A549 (cell line): ENCODE data around the gene ATP2A3. TPM values are rescaled to one million over a fixed set of nuclear protein-coding genes. Genes with fewer than 3 reads are reported as not detected.

ENCODE experiments used
- ATAC-seq, 2 experiments: fragments of 200-7000 bp in 1 of 2; fragments of >200 bp in 1 of 2; cut with Nextera tagmentation in 1 of 2; cut with Tn5 transposase in 1 of 2; 3 replicates each; pipeline versions ENCODE4 v1.8.0 to v1.9.1; 2018 to 2020; ENCODE audit warnings: mild to moderate bottlenecking in 1 of 2, moderate library complexity in 1 of 2
- CTCF ChIA-PET: fragments of 300-600 bp; sonication (Branson Sonifier 250); formaldehyde crosslinking; extraction: SDS; loops from one replicate; lab custom pipeline; 2021; ENCODE audit warnings: antibody characterized with exemption, inconsistent platforms; lab: Yijun Ruan, JAX
- POLR2A ChIA-PET: fragments of 350-600 bp; formaldehyde crosslinking; extraction: SDS; loops from one replicate; lab custom pipeline; 2021; ENCODE audit warnings: antibody characterized with exemption, inconsistent platforms; lab: Yijun Ruan, JAX
- DNase-seq, 2 experiments: peaks; one replicate each; pipeline versions ENCODE4 v3.0.0 to v3.0.0-alpha.2; 2011 to 2016; ENCODE audit warnings: low read depth in 1 of 2, low spot score in 1 of 2
- FAIRE-seq: peaks from 2 replicates; lab custom pipeline; 2011; peaks lifted over from hg19 to GRCh38; lab: Jason Lieb, UNC
- H3K27ac ChIP-seq, 2 experiments: fragments of >200 bp; sonication (Bioruptor Twin); formaldehyde crosslinking; 3 replicates each; pipeline ENCODE4 v1.5.1; 2016 to 2017
- H3K4me1 ChIP-seq: fragments of >200 bp; sonication (Bioruptor Twin); formaldehyde crosslinking; 3 replicates; pipeline ENCODE4 v1.6.1; 2016
- H3K4me2 ChIP-seq: fragments of >200 bp; sonication (Bioruptor Twin); formaldehyde crosslinking; 3 replicates; pipeline ENCODE4 v1.6.1; 2016
- H3K4me3 ChIP-seq: fragments of >200 bp; sonication (Bioruptor Twin); formaldehyde crosslinking; 3 replicates; pipeline ENCODE4 v1.5.1; 2016
- H3K9me3 ChIP-seq: fragments of >200 bp; sonication (Bioruptor Twin); formaldehyde crosslinking; 3 replicates; pipeline ENCODE4 v1.6.1; 2016
- BCL3 ChIP-seq: fragments of >200 bp; sonication (Bioruptor Twin); formaldehyde crosslinking; IDR thresholded peaks from 3 replicates; pipeline ENCODE4 v1.6.1; 2016
- BHLHE40 ChIP-seq: IDR thresholded peaks from 2 replicates; pipeline ENCODE4 v1.6.1; 2012; ENCODE audit warnings: low read depth, low read length, inconsistent platforms
- CHD4 ChIP-seq: fragments of 200-600 bp; sonication (generic); IDR thresholded peaks from 2 replicates; pipeline ENCODE4 v1.6.1; 2016; ENCODE audit warnings: antibody characterized with exemption, mild to moderate bottlenecking, borderline replicate concordance
- E2F6 ChIP-seq: IDR thresholded peaks from 2 replicates; pipeline ENCODE4 v1.6.1; 2012; ENCODE audit warnings: low read depth, borderline replicate concordance
- ELK1 ChIP-seq: fragments of 150-350 bp; IDR thresholded peaks from 2 replicates; pipeline ENCODE4 v1.6.1; 2014; ENCODE audit warnings: low read depth, mild to moderate bottlenecking, low read length
- EP300 ChIP-seq, 2 experiments: fragments of >200 bp; sonication (Bioruptor Twin); formaldehyde crosslinking; IDR thresholded peaks; 2 replicates in 1 of 2; 3 replicates in 1 of 2; pipeline ENCODE4 v1.6.1; 2016 to 2017
- HDAC2 ChIP-seq: fragments of 200-600 bp; sonication (generic); IDR thresholded peaks from 2 replicates; pipeline ENCODE4 v1.6.1; 2016
- HOXA7 ChIP-seq: fragments of 250-450 bp; sonication (Bioruptor Pico); IDR thresholded peaks from 2 replicates; pipeline ENCODE4 v1.5.0; 2020; ENCODE audit warnings: mild to moderate bottlenecking, moderate library complexity
- HOXB5 ChIP-seq: fragments of 250-450 bp; sonication (Bioruptor Pico); IDR thresholded peaks from 2 replicates; pipeline ENCODE4 v1.5.0; 2020; ENCODE audit warnings: mild to moderate bottlenecking, moderate library complexity
- JUNB ChIP-seq: fragments of >200 bp; sonication (Bioruptor Twin); formaldehyde crosslinking; IDR thresholded peaks from 2 replicates; pipeline ENCODE4 v1.6.1; 2016
- MAX ChIP-seq: IDR thresholded peaks from 2 replicates; pipeline ENCODE4 v1.6.1; 2012
- MAZ ChIP-seq: fragments of 150-350 bp; IDR thresholded peaks from 2 replicates; pipeline ENCODE4 v1.6.1; 2014; ENCODE audit warnings: antibody characterized with exemption, low read depth, low read length, borderline replicate concordance
- NFE2L2 ChIP-seq: fragments of 150-350 bp; conservative IDR thresholded peaks from 2 replicates; pipeline ENCODE4 v1.6.1; 2014; ENCODE audit warnings: low read length
- NR3C1 ChIP-seq: fragments of >200 bp; sonication (Bioruptor Twin); formaldehyde crosslinking; IDR thresholded peaks from 3 replicates; pipeline ENCODE4 v1.6.1; 2017
- PBX3 ChIP-seq: IDR thresholded peaks from 2 replicates; pipeline ENCODE4 v1.6.1; 2012
- PHF8 ChIP-seq: fragments of 200-600 bp; sonication (generic); IDR thresholded peaks from 2 replicates; pipeline ENCODE4 v1.6.1; 2016; ENCODE audit warnings: low read depth, mild to moderate bottlenecking, antibody characterized with exemption, moderate library complexity, borderline replicate concordance
- REST ChIP-seq: fragments of 200-600 bp; sonication (generic); IDR thresholded peaks from 2 replicates; pipeline ENCODE4 v1.6.1; 2016; ENCODE audit warnings: antibody characterized with exemption, mild to moderate bottlenecking, moderate library complexity
- SREBF2 ChIP-seq: fragments of 450-650 bp; IDR thresholded peaks from 2 replicates; pipeline ENCODE4 v1.6.1; 2014; ENCODE audit warnings: mild to moderate bottlenecking, moderate library complexity
- TP53 ChIP-seq: fragments of 250-450 bp; sonication (Bioruptor Pico); IDR thresholded peaks from 2 replicates; pipeline ENCODE4 v1.5.0; 2021; ENCODE audit warnings: mild to moderate bottlenecking, moderate library complexity
- ZSCAN20 ChIP-seq: fragments of 250-450 bp; sonication (Bioruptor Pico); IDR thresholded peaks from 2 replicates; pipeline ENCODE4 v1.8.0; 2022; ENCODE audit warnings: mild to moderate bottlenecking, moderate library complexity
- WGBS: methylation state at CpG from one replicate; pipeline ENCODE4 v1.1.6; 2017; ENCODE audit errors: missing lambda C conversion rate; 5-methylcytosine and 5-hydroxymethylcytosine counted together
- polyA plus RNA-seq, 4 experiments: library from polyadenylated mRNA; depleted of rRNA in 3 of 4; stranded (reverse); fragments of >200 nt; fragmentation: RNase III in 1 of 4; extraction: RNeasy Plus Mini Kit Qiagen cat#74134 plus additional on column Dnase treatment in 1 of 4; gene quantifications; 2 replicates in 3 of 4; 3 replicates in 1 of 4; pipeline ENCODE4 v1.2.3, GENCODE V29; 2011 to 2017

ATP2A3 gene
- polyA plus RNA-seq, 2 of the 4 experiments (the other 2 are of a cell fraction): 3.1 to 5.5 TPM

- Histone ChIP-seq H3K4me2 (no peak overlapping the region), H3K27ac (peak overlapping the region in 1 of 2 experiments; percentile 49; a peak in 2 of 6 replicates), H3K4me1 (peaks cover 37% of the 10 kb centered on the region), H3K4me3 (no peak overlapping the region), H3K9me3 (no peaks in the 10 kb centered on the region)
- TF ChIP-seq BHLHE40 (no peak), CHD4 (no peak), NFE2L2 (no peak), PBX3 (no peak), HOXA7 (no peak), MAX (no peak), PHF8 (no peak), BCL3 (no peak), ZSCAN20 (CRISPR knock-in tag) (no peak), SREBF2 (no peak), ELK1 (no peak), NR3C1 (no peak), TP53 (CRISPR knock-in tag) (no peak), HOXB5 (CRISPR knock-in tag) (no peak)
- DNase-seq: peak in 1 of 2 experiments; percentile 52
- ATAC-seq: no peak
- ChIA-PET POLR2A (interaction anchor here (0.9 kb wide), 1 partner anchor 49 kb away, joined by 3 read pairs; the partner anchor contains the start of gene NCBP3), CTCF (interaction anchor here (0.8 to 16.6 kb wide), 8 partner anchors 9 to 110 kb away, joined by 3 to 256 read pairs (median 5); partner anchors contain the start of gene P2RX1)
- 28% methylated on average over 2 of the region's 2 CpGs for WGBS
- FAIRE-seq: no peak
Observed at GRCh38 chr17:3894911-3895343, 69.3 kb downstream of the ATP2A3 start.

GRCh38 chr17:3894188-3894587 is 70.0 kb downstream of the ATP2A3 start:
- Histone ChIP-seq H3K4me1 (peaks cover 44% of the 10 kb centered on the region), H3K27ac (peak overlapping the region; percentile 87 to 89; a peak in 4 of 6 replicates)
- POLR2A ChIA-PET: interaction anchor here (0.9 kb wide), 1 partner anchor 48 kb away, joined by 3 read pairs; the partner anchor contains the start of gene NCBP3

More at GRCh38 chr17:3894188-3894587, 70.0 kb downstream of the ATP2A3 start:
- CTCF ChIA-PET: interaction anchor here (0.8 to 16.6 kb wide), 11 partner anchors 8 to 111 kb away, joined by 3 to 256 read pairs (median 5); partner anchors contain the start of genes NCBP3 and P2RX1
- H3K4me2 ChIP-seq: no peak overlapping the region; the same call in 2 of the 3 replicates
- ATAC-seq (no peak), DNase-seq (no peak), FAIRE-seq (no peak)
- TF ChIP-seq REST: no peak
- TF ChIP-seq PHF8: no peak
- no peak for TF ChIP-seq HDAC2
- TF ChIP-seq MAZ: no peak
- TF ChIP-seq E2F6: no peak
- TF ChIP-seq ZSCAN20 (CRISPR knock-in tag): no peak
- TF ChIP-seq ELK1: no peak
- TF ChIP-seq JUNB: no peak
- no peak for TF ChIP-seq EP300 (IDR thresholded peaks at IDR 0.05)
- no peak overlapping the region for H3K4me3 ChIP-seq
- H3K9me3 ChIP-seq: no peaks in the 10 kb centered on the region
- 87% methylated on average over 5 of the region's 5 CpGs for WGBS
